Osteocyte (in vitro differentiated cells): ENCODE measurements around the gene HPDL. TPM values are rescaled to one million over a fixed set of nuclear protein-coding genes. Genes with fewer than 3 reads are reported as not detected.

ENCODE experiments used
- DNase-seq: peaks from one replicate; pipeline ENCODE4 v3.0.0; 2021; ENCODE audit warnings: mixed read lengths; ENCODE audit not compliant: unreplicated experiment; ENCODE audit errors: extremely low spot score
- H3K27ac Mint-ChIP-seq: one replicate; pipeline ENCODE4 v1.8.0; 2021; ENCODE audit warnings: mild to moderate bottlenecking, mixed read lengths; ENCODE audit not compliant: unreplicated experiment
- H3K27me3 Mint-ChIP-seq: one replicate; pipeline ENCODE4 v1.8.0; 2021; ENCODE audit warnings: mixed read lengths; ENCODE audit not compliant: unreplicated experiment
- H3K36me3 Mint-ChIP-seq: one replicate; pipeline ENCODE4 v1.8.0; 2021; ENCODE audit warnings: mixed read lengths; ENCODE audit not compliant: unreplicated experiment
- H3K4me1 Mint-ChIP-seq: one replicate; pipeline ENCODE4 v1.8.0; 2021; ENCODE audit warnings: mixed read lengths; ENCODE audit not compliant: unreplicated experiment
- H3K4me3 Mint-ChIP-seq: one replicate; pipeline ENCODE4 v1.8.0; 2021; ENCODE audit warnings: mild to moderate bottlenecking, moderate library complexity, mixed read lengths; ENCODE audit not compliant: unreplicated experiment
- H3K9me3 Mint-ChIP-seq: one replicate; pipeline ENCODE4 v1.8.0; 2021; ENCODE audit warnings: mixed read lengths; ENCODE audit not compliant: unreplicated experiment
- CTCF ChIP-seq: fragments of 200-600 bp; sonication (generic); IDR thresholded peaks from 2 replicates; pipeline ENCODE4 v1.5.0; 2021; ENCODE audit warnings: antibody characterized with exemption, mild to moderate bottlenecking, moderate library complexity
- total RNA-seq: library from RNA; stranded (reverse); gene quantifications from 2 replicates; pipeline ENCODE4 v1.2.1, GENCODE V29; 2021

The HPDL gene
- total RNA-seq, 1 donor from 2014 or later, result 0.35 TPM

- DNase-seq, result no peak
- no peak for TF ChIP-seq CTCF
- Mint-ChIP-seq H3K36me3 (no peaks in the 10 kb centered on the region), H3K27ac (no peak overlapping the region), H3K9me3 (no peaks in the 10 kb centered on the region), H3K4me1 (no peaks in the 10 kb centered on the region), H3K4me3 (no peak overlapping the region), H3K27me3 (peaks cover 2% of the 10 kb centered on the region)
These were observed 12.4 kb upstream of the HPDL start for GRCh38 chr1:45314266-45314665.

- TF ChIP-seq CTCF, result no peak
- peaks cover 2% of the 10 kb centered on the region for H3K27me3 Mint-ChIP-seq
These were observed 9.5 kb upstream of the HPDL start for GRCh38 chr1:45317166-45317565.

DNA sequence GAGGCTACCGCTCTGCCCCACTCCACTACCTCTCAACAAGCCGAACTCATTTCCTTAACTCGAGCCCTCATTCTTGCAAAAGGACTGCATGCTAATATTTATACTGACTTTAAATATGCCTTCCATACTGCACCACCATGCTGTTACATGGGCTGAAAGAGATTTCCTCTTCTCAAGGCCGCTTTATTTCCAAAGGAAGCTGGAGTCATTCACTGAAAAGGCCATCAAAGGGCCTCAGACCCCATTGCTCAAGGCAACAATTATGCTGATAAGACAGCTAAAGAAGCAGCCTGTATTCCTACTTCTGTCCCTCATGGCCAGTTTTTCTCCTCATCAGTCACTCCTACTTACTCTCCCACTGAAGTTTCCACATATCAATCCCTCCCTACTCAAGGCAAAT is 6.9 kb upstream of the HPDL start:
- H3K36me3 Mint-ChIP-seq, result no peaks in the 10 kb centered on the region
- DNase-seq, result no peak
- no peak overlapping the region for H3K27ac Mint-ChIP-seq
- no peaks in the 10 kb centered on the region for H3K27me3 Mint-ChIP-seq
- no peak overlapping the region for H3K4me3 Mint-ChIP-seq
- H3K4me1 Mint-ChIP-seq, result no peaks in the 10 kb centered on the region
- no peak for TF ChIP-seq CTCF
- no peaks in the 10 kb centered on the region for H3K9me3 Mint-ChIP-seq

More at GRCh38 chr1:45317166-45317565, 9.5 kb upstream of the HPDL start:
- no peaks in the 10 kb centered on the region for H3K4me1 Mint-ChIP-seq
- H3K27ac Mint-ChIP-seq, result no peak overlapping the region
- H3K4me3 Mint-ChIP-seq, result no peak overlapping the region
- H3K9me3 Mint-ChIP-seq, result no peaks in the 10 kb centered on the region
- DNase-seq, result no peak
- no peaks in the 10 kb centered on the region for H3K36me3 Mint-ChIP-seq

- no peak overlapping the region for H3K27ac Mint-ChIP-seq
- no peaks in the 10 kb centered on the region for H3K27me3 Mint-ChIP-seq
- no peak for TF ChIP-seq CTCF
- no peak for DNase-seq
- no peaks in the 10 kb centered on the region for H3K36me3 Mint-ChIP-seq
- H3K9me3 Mint-ChIP-seq, result no peaks in the 10 kb centered on the region
- H3K4me3 Mint-ChIP-seq, result no peak overlapping the region
- no peaks in the 10 kb centered on the region for H3K4me1 Mint-ChIP-seq
These were observed 5.3 kb upstream of the HPDL start for GRCh38 chr1:45321444-45321843.

GRCh38 chr1:45322486-45323040 is 4.1 kb upstream of the HPDL start:
- H3K27me3 Mint-ChIP-seq, result no peaks in the 10 kb centered on the region
- DNase-seq, result no peak

More at GRCh38 chr1:45322486-45323040, 4.1 kb upstream of the HPDL start:
- Mint-ChIP-seq H3K36me3 (no peaks in the 10 kb centered on the region), H3K27ac (no peak overlapping the region), H3K9me3 (no peaks in the 10 kb centered on the region), H3K4me1 (no peaks in the 10 kb centered on the region), H3K4me3 (no peak overlapping the region)
- no peak for TF ChIP-seq CTCF
